Femur (tissue), 1 donor: ENCODE measurements around the gene ELMO1.

Experiments used
- DNase-seq: peaks from one replicate; pipeline ENCODE4 v3.0.0-alpha.2; 2017

ELMO1 gene

GRCh38 chr7:36928718-36929117, 519.9 kb downstream of the ELMO1 start:
- DNase-seq: no peak

- no peak for DNase-seq
Observed at GRCh38 chr7:36928311-36928710, 520.4 kb downstream of the ELMO1 start.

GRCh38 chr7:36925691-36926090, 523.0 kb downstream of the ELMO1 start:
- no peak for DNase-seq

GRCh38 chr7:36925207-36925606, 523.5 kb downstream of the ELMO1 start:
- no peak for DNase-seq

GRCh38 chr7:36923943-36924436, 524.7 kb downstream of the ELMO1 start:
- no peak for DNase-seq

- DNase-seq: no peak
Observed at GRCh38 chr7:36923185-36923584, 525.5 kb downstream of the ELMO1 start.

GRCh38 chr7:36920433-36920832, 528.2 kb downstream of the ELMO1 start:
- no peak for DNase-seq

GRCh38 chr7:36919738-36920137, 528.9 kb downstream of the ELMO1 start:
- DNase-seq: no peak

- DNase-seq: no peak
Observed at GRCh38 chr7:36918591-36918990, 530.1 kb downstream of the ELMO1 start.

GRCh38 chr7:36916619-36917018, 532.0 kb downstream of the ELMO1 start:
- no peak for DNase-seq

- DNase-seq: no peak
Observed at GRCh38 chr7:36916116-36916515, 532.5 kb downstream of the ELMO1 start.

- DNase-seq: no peak
Observed at GRCh38 chr7:36911788-36912187, 536.9 kb downstream of the ELMO1 start.

GRCh38 chr7:36910859-36911258, 537.8 kb downstream of the ELMO1 start:
- no peak for DNase-seq

- no peak for DNase-seq
Observed at GRCh38 chr7:36910401-36910800, 538.3 kb downstream of the ELMO1 start.

GRCh38 chr7:36906956-36907635, 541.6 kb downstream of the ELMO1 start:
- no peak for DNase-seq

- DNase-seq: no peak
Observed at GRCh38 chr7:36906448-36906847, 542.2 kb downstream of the ELMO1 start.

GRCh38 chr7:36905841-36906240, 542.8 kb downstream of the ELMO1 start:
- no peak for DNase-seq

- no peak for DNase-seq
Observed at GRCh38 chr7:36904802-36905201, 543.9 kb downstream of the ELMO1 start.

- DNase-seq: no peak
Observed at GRCh38 chr7:36904101-36904500, 544.6 kb downstream of the ELMO1 start.

- DNase-seq: no peak
Observed at GRCh38 chr7:36900988-36901710, 547.5 kb downstream of the ELMO1 start.

GRCh38 chr7:36898186-36898585, 550.5 kb downstream of the ELMO1 start:
- no peak for DNase-seq

GRCh38 chr7:36896956-36897590, 551.6 kb downstream of the ELMO1 start:
- DNase-seq: no peak

GRCh38 chr7:36896418-36896817, 552.2 kb downstream of the ELMO1 start:
- no peak for DNase-seq

- no peak for DNase-seq
Observed at GRCh38 chr7:36895192-36895591, 553.5 kb downstream of the ELMO1 start.
